Heart right ventricle (tissue), 16 donors: ENCODE measurements around the gene RAB11A. TPM values are rescaled to one million over a fixed set of nuclear protein-coding genes. Genes with fewer than 3 reads are reported as not detected.

Source experiments
- ATAC-seq, 8 donors: fragments of 200-7000 bp; cut with Tn5 transposase; one replicate each; pipeline ENCODE4 v1.9.1; 2020; ENCODE audit warnings: mild to moderate bottlenecking in 8 of 8, moderate library complexity in 8 of 8, moderate number of reproducible peaks in 1 of 8
- DNase-seq, 2 donors: peaks; one replicate each; pipeline ENCODE4 v3.0.0-alpha.2; 2020
- H3K27ac ChIP-seq, 10 donors: fragments of 200-600 bp; sonication (generic) in 2 of 10; one replicate each; pipeline versions ENCODE4 v1.5.0 to v1.8.0; 2020 to 2022; ENCODE audit warnings: mild to moderate bottlenecking in 3 of 10
- H3K27me3 ChIP-seq, 7 donors: fragments of 200-600 bp; one replicate each; pipeline ENCODE4 v1.8.0; 2021 to 2022; ENCODE audit warnings: mild to moderate bottlenecking in 2 of 7
- H3K36me3 ChIP-seq, 9 donors: fragments of 200-600 bp; sonication (generic) in 1 of 9; one replicate each; pipeline versions ENCODE4 v1.5.0 to v1.8.0; 2020 to 2022; ENCODE audit warnings: mild to moderate bottlenecking in 2 of 9
- H3K4me1 ChIP-seq, 9 donors: fragments of 200-600 bp; sonication (generic) in 1 of 9; one replicate each; pipeline versions ENCODE4 v1.5.0 to v1.8.0; 2020 to 2022; ENCODE audit warnings: mild to moderate bottlenecking in 4 of 9
- H3K4me3 ChIP-seq, 10 donors: fragments of 200-600 bp; sonication (generic) in 2 of 10; one replicate each; pipeline versions ENCODE4 v1.5.0 to v1.8.0; 2020 to 2022; ENCODE audit warnings: mild to moderate bottlenecking in 7 of 10, moderate library complexity in 2 of 10
- H3K9me3 ChIP-seq, 11 donors: fragments of 200-600 bp in 10 of 11; sonication (generic) in 2 of 11; one replicate each; pipeline versions ENCODE4 v1.5.0 to v1.8.0; 2013 to 2022; ENCODE audit warnings: mild to moderate bottlenecking in 2 of 11, control low read depth in 1 of 11, moderate library complexity in 1 of 11
- WGBS, 2 donors: extraction: QIAGEN DNeasy Blood & Tissue Kit; methylation state at CpG; one replicate each; pipeline ENCODE4 v1.1.7; 2013; ENCODE audit warnings: inconsistent platforms in 1 of 2; 5-methylcytosine and 5-hydroxymethylcytosine counted together
- intact Hi-C, 10 donors: fragments of 100-400 bp; cut with DNase I; formaldehyde crosslinking; loops; one replicate each; pipeline versions ENCODE4 v1.11.1 to v1.14.2; 2022
- polyA plus RNA-seq, 2 donors: library from polyadenylated mRNA; stranded (reverse); fragments of 200-250 nt; gene quantifications; one replicate each; pipeline ENCODE4 v1.2.3, GENCODE V29; 2013
- total RNA-seq, 10 donors: library from RNA; stranded (reverse); fragmentation: NEBNext Ultra II Directional in 3 of 10; extraction: Animal tissue kit (Norgen Biotek cat#: 25700) in 3 of 10; gene quantifications; one replicate each; pipeline versions ENCODE4 v1.2.1 to v1.2.4, GENCODE V29; 2021 to 2023
- TF ChIP-seq, protein P1 (sequence below), 9 donors: fragments of 200-600 bp; sonication (generic) in 2 of 9; IDR thresholded peaks; one replicate each; pipeline versions ENCODE4 v1.5.0 to v1.8.0; 2021 to 2022; ENCODE audit warnings: antibody characterized with exemption in 9 of 9, mild to moderate bottlenecking in 5 of 9, moderate library complexity in 1 of 9
- donor health status: Arrhythmogenic right ventricular cardiomyopathy.
- donor health status: ischemic (EF 13 %, LVEDD 7.1; RV severe dilation, severe dysfunction).
- donor health status: healthy with polysubstance abuse.
- donor health status: DM: no; HTN: yes; CAD: no.
- donor health status: DM: no; HTN: no; CAD: no.
- donor health status: ischemic (EF 25% LVEDD 6.9; RV normal size, moderate dysfunction).
- donor health status: ischemic (EF 25% LVEDD 5.7; RV mildly dilated, moderate dysfunction).
- donor health status: healthy.
- donor health status: DM: yes; HTN: yes; CAD: no.
- donor health status: Ischemic cardiomyopathy.
- donor health status: ischemic (EF 35%, LVEDD 5.7; RV mildly dilated, moderate dysfunction).
- donor health status: nonischemic (EF 11% LVEDD 7.7; RV severe dilation, severe dysfunction).
- donor health status: DM: yes; HTN: yes; CAD: no.
- donor health status: PGD.
- donor health status: ischemic (EF 29% LVEDD 5.4; RV normal size, mild dysfunction).
- donor health status: nonischemic (EF 23%, LVEDD 6.1; RV moderate dilation, normal function).

Gene RAB11A
- total and polyA plus RNA-seq, 12 donors: 28.5 to 211 (median 150) TPM

DNA sequence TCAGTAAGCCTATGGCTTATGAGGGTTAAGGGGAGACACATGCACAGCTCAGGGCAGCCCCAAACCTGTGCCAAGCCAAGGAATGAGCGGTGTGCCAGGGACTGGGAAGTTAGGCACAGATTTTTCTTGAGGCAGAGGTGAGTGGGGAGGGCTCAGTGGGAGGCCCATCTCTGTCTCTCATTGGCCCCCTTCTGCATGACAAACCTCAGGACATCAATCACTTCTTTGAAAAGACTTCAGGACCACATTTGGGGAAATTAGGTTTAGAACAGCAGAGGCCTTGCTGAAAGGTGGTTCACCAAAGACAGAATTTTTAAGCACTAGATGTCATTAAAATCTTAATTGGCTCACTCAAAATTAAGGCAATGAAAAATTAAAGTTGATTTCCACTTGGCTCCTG is 57.2 kb downstream of the RAB11A start:
- intact Hi-C loops: loop anchor here in 2 of 10 donors (10.0 kb wide), 2 partner anchors 258 to 358 kb away; no protein-coding TSS in a partner anchor
- Histone ChIP-seq H3K27ac (no peak overlapping the region), H3K9me3 (no peaks in the 10 kb centered on the region), H3K27me3 (no peaks in the 10 kb centered on the region), H3K4me1 (no peaks in the 10 kb centered on the region), H3K4me3 (no peak overlapping the region), H3K36me3 (no peaks in the 10 kb centered on the region)
- TF ChIP-seq, protein P1, sequence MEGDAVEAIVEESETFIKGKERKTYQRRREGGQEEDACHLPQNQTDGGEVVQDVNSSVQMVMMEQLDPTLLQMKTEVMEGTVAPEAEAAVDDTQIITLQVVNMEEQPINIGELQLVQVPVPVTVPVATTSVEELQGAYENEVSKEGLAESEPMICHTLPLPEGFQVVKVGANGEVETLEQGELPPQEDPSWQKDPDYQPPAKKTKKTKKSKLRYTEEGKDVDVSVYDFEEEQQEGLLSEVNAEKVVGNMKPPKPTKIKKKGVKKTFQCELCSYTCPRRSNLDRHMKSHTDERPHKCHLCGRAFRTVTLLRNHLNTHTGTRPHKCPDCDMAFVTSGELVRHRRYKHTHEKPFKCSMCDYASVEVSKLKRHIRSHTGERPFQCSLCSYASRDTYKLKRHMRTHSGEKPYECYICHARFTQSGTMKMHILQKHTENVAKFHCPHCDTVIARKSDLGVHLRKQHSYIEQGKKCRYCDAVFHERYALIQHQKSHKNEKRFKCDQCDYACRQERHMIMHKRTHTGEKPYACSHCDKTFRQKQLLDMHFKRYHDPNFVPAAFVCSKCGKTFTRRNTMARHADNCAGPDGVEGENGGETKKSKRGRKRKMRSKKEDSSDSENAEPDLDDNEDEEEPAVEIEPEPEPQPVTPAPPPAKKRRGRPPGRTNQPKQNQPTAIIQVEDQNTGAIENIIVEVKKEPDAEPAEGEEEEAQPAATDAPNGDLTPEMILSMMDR (IDR thresholded peaks at IDR 0.05): no peak
- DNase-seq (no peak), ATAC-seq (no peak)
- WGBS, 2 donors: 100% methylated on average over 1 of the region's 1 CpG

DNA sequence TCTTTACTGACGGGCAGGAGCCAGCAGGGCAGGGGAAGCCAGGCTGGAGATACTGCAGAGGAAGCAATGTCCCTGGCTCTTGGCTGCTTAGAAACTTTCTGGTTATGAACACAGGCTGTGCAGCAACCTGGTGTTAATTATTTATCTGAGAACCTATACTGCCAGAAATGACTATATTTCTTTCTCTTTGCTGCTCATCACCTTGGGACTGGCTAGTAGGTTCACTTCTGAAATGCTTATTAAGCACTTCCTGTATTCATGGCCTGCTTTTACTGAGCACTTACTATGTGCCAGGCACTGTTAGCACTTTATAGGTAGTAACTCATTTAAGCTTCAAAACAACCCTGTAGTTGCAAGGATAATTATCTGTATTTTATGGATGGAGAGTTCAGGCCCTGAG is 57.6 kb downstream of the RAB11A start:
- no peaks in the 10 kb centered on the region for H3K27me3 ChIP-seq
- no peak for DNase-seq
- H3K4me1 ChIP-seq: no peaks in the 10 kb centered on the region
- WGBS, 2 donors: 96 to 97% methylated on average over 1 of the region's 1 CpG
- ATAC-seq: no peak
- H3K9me3 ChIP-seq: no peaks in the 10 kb centered on the region
- no peak overlapping the region for H3K27ac ChIP-seq
- H3K4me3 ChIP-seq: no peak overlapping the region
- TF ChIP-seq, protein P1 (IDR thresholded peaks at IDR 0.05): no peak
- intact Hi-C loops: loop anchor here in 2 of 10 donors (10.0 kb wide), 2 partner anchors 258 to 358 kb away; no protein-coding TSS in a partner anchor
- no peaks in the 10 kb centered on the region for H3K36me3 ChIP-seq

DNA sequence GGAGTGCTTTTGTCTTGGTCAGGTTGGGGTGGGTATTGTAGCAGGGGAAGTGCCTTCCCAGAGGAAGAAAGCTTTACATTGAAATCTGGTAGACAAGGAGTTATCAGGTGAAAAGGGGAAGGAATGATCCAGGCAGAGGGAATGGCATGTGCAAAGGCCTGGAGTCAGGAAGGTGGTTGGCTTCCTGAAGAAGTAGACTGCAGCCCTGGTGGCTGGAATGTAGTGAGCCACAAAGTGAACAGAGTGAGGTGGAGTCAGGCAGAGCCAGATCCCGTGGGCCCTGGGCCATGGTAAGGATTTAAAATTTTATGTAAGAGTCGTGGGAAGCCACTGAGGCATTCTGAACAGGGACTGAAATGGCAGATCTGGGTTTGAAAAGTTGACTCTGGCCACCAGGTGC is 58.3 kb downstream of the RAB11A start:
- ATAC-seq: no peak
- Histone ChIP-seq H3K4me1 (no peaks in the 10 kb centered on the region), H3K36me3 (no peaks in the 10 kb centered on the region), H3K27me3 (no peaks in the 10 kb centered on the region), H3K27ac (no peak overlapping the region), H3K9me3 (no peaks in the 10 kb centered on the region), H3K4me3 (no peak overlapping the region)
- DNase-seq: no peak
- intact Hi-C loops: loop anchor here in 2 of 10 donors (10.0 kb wide), 2 partner anchors 257 to 357 kb away; no protein-coding TSS in a partner anchor
- TF ChIP-seq, protein P1 (IDR thresholded peaks at IDR 0.05): no peak
- WGBS, 2 donors: 76 to 83% methylated on average over 2 of the region's 2 CpGs

DNA sequence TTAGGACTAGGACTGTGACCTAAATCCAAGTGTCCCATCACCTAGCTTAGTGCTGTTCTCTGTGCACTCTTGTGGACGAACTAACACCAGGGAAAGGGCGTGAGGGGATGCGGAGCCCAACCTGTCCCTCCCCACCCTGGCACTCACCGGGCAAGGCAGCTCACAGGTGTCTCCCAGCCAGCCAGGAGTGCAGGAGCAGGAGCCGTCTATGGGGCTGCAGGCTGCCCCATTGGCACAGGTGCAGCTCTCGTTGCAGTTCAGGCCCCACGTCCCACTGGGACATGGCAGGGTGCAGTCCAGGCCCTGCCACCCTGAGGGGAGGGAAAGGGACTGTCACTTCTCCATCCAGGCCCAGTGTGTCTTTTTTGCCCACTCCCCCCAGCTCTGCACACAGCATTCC is 60.3 kb downstream of the RAB11A start:
- Histone ChIP-seq H3K9me3 (no peaks in the 10 kb centered on the region), H3K4me1 (no peaks in the 10 kb centered on the region), H3K4me3 (no peak overlapping the region), H3K27me3 (no peaks in the 10 kb centered on the region), H3K27ac (no peak overlapping the region), H3K36me3 (no peaks in the 10 kb centered on the region)
- intact Hi-C loops: loop anchor here in 2 of 10 donors (10.0 kb wide), 2 partner anchors 255 to 355 kb away; no protein-coding TSS in a partner anchor
- ATAC-seq (peak in 1 of 8 donors; percentile 46), DNase-seq (no peak)
- TF ChIP-seq, protein P1 (IDR thresholded peaks at IDR 0.05): no peak
- WGBS, 2 donors: 87% methylated on average over 7 of the region's 7 CpGs
